PC-3 (cell line): ENCODE measurements around the gene P4HTM. TPM values are rescaled to one million over a fixed set of nuclear protein-coding genes. Genes with fewer than 3 reads are reported as not detected.
A peak's percentile ranks its signal among the peaks of the same experiment; 100 is the strongest.

Source experiments
- ATAC-seq: fragments of 200-7000 bp; cut with Tn5 transposase; 2 replicates; pipeline ENCODE4 v1.9.1; 2020; ENCODE audit warnings: mild to moderate bottlenecking, moderate library complexity
- BruUV-seq: library from RNA; stranded (reverse); fragments of 400-500 nt; replicated peaks from 2 replicates; lab custom pipeline; 2021; lab: Mats Ljungman, UMichigan
- CTCF ChIA-PET: fragments of 300-600 bp; sonication (Branson Sonifier 250); formaldehyde crosslinking; loops from one replicate; lab custom pipeline; 2022; ENCODE audit warnings: antibody characterized with exemption; lab: Charles Lee
- POLR2A ChIA-PET: fragments of 300-600 bp; sonication (Branson Sonifier 250); formaldehyde crosslinking; loops from one replicate; lab custom pipeline; 2022; ENCODE audit warnings: antibody characterized with exemption; ENCODE audit not compliant: unreplicated experiment; lab: Charles Lee
- DNase-seq: peaks from one replicate; pipeline ENCODE4 v3.0.0-alpha.2; 2015
- H2AFZ ChIP-seq: fragments of 300-600 bp; sonication (generic); 2 replicates; pipeline ENCODE4 v1.6.0; 2016; ENCODE audit warnings: antibody characterized with exemption, low read length
- H3F3A ChIP-seq: fragments of 300-600 bp; sonication (generic); one replicate; pipeline ENCODE4 v1.6.0; 2017; ENCODE audit warnings: antibody characterized with exemption, low read length, control low read depth, mild to moderate bottlenecking; ENCODE audit not compliant: unreplicated experiment
- H3K27ac ChIP-seq: fragments of 300-600 bp; sonication (generic); 2 replicates; pipeline ENCODE4 v1.5.1; 2016; ENCODE audit warnings: mild to moderate bottlenecking, low read length
- H3K27me3 ChIP-seq: fragments of 300-600 bp; sonication (generic); 2 replicates; pipeline ENCODE4 v1.6.1; 2016; ENCODE audit warnings: low read length, mixed read lengths
- H3K36me3 ChIP-seq: fragments of 300-600 bp; sonication (generic); 2 replicates; pipeline ENCODE4 v1.6.1; 2016; ENCODE audit warnings: low read depth, mixed run types, low read length, mixed read lengths
- H3K4me1 ChIP-seq: fragments of 300-600 bp; sonication (generic); 2 replicates; pipeline ENCODE4 v1.5.1; 2016; ENCODE audit warnings: low read length; ENCODE audit not compliant: insufficient read depth
- H3K4me2 ChIP-seq: fragments of 300-600 bp; sonication (generic); 2 replicates; pipeline ENCODE4 v1.6.0; 2016; ENCODE audit warnings: low read length
- H3K4me3 ChIP-seq: fragments of 300-600 bp; sonication (generic); 2 replicates; pipeline ENCODE4 v1.5.1; 2016; ENCODE audit warnings: mild to moderate bottlenecking, low read length, mixed read lengths
- H3K79me2 ChIP-seq: fragments of 300-600 bp; sonication (generic); 2 replicates; pipeline ENCODE4 v1.6.1; 2017; ENCODE audit warnings: low read length, mixed read lengths
- H3K9ac ChIP-seq: fragments of 300-600 bp; sonication (generic); 2 replicates; pipeline ENCODE4 v1.6.0; 2016; ENCODE audit warnings: mild to moderate bottlenecking, low read length
- H3K9me2 ChIP-seq: fragments of 300-600 bp; sonication (generic); replicated peaks from 2 replicates; pipeline ENCODE4 v1.6.1; 2016; ENCODE audit warnings: mixed run types, low read length, mixed read lengths
- H3K9me3 ChIP-seq: fragments of 300-600 bp; sonication (generic); 2 replicates; pipeline ENCODE4 v1.6.1; 2016; ENCODE audit warnings: low read length, mixed read lengths
- H4K20me1 ChIP-seq: fragments of 300-600 bp; sonication (generic); 2 replicates; pipeline ENCODE4 v1.6.1; 2016; ENCODE audit warnings: low read length, mixed read lengths
- EZH2 ChIP-seq: fragments of 300-600 bp; sonication (generic); IDR thresholded peaks from one replicate; pipeline ENCODE4 v1.6.1; 2017; ENCODE audit warnings: antibody characterized with exemption, mild to moderate bottlenecking, low read length; ENCODE audit not compliant: unreplicated experiment
- EZH2phosphoT487 ChIP-seq: fragments of 300-600 bp; sonication (generic); IDR thresholded peaks from 2 replicates; pipeline ENCODE4 v1.6.1; 2018; ENCODE audit warnings: mild to moderate bottlenecking, antibody characterized with exemption, low read length, borderline replicate concordance
- intact Hi-C: fragments of 100-400 bp; cut with micrococcal nuclease; formaldehyde crosslinking; loops from 2 replicates; pipeline ENCODE4 v1.9.0; 2023
- microRNA-seq: library from miRNA; unstranded; fragments of <30 nt; microRNA quantifications from one replicate; pipeline ENCODE4 v1.1.0, GENCODE V29; 2020; ENCODE audit not compliant: unreplicated experiment
- total RNA-seq: library from RNA; depleted of rRNA; stranded (reverse); fragments of >200 nt; gene quantifications from 2 replicates; pipeline ENCODE4 v1.2.3, GENCODE V29; 2014; rRNA removed
- TF ChIP-seq, protein P1 (sequence below): fragments of 300-600 bp; sonication (generic); conservative IDR thresholded peaks from 2 replicates; pipeline ENCODE4 v1.5.1; 2017; ENCODE audit warnings: antibody characterized with exemption, low read depth, mild to moderate bottlenecking, low read length

P4HTM gene
- total RNA-seq, 1 experiment from 2014 or later, result 44.5 TPM

DNA sequence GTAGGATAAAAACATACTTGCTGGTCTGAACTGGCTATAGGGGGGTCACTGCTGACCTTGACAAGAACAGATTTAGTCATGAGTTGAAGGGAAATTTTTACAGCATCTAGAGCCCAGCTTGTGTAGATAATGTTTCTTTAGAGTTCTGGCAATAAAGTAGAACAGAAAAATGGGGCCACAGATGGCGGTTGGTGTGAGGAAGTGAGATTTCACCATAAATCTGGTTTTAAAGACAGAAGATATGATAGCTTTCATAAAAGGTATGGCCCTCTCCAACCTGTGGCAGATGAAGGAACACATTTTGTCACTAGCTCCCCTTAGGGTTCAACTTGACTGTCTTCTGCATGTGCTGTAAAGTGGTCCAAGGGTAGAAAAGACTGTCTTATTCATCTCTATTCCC is 63.5 kb downstream of the P4HTM start:
- POLR2A ChIA-PET, result no interaction called here
- Histone ChIP-seq H3F3A (no peaks in the 10 kb centered on the region), H3K9me3 (no peaks in the 10 kb centered on the region), H3K27ac (no peak overlapping the region), H3K4me2 (no peak overlapping the region), H3K36me3 (peaks cover 48% of the 10 kb centered on the region), H3K9ac (no peak overlapping the region), H3K79me2 (peaks cover 20% of the 10 kb centered on the region), H3K27me3 (no peaks in the 10 kb centered on the region), H3K9me2 (no peaks in the 10 kb centered on the region), H2AFZ (no peak overlapping the region), H3K4me1 (no peaks in the 10 kb centered on the region), H4K20me1 (no peaks in the 10 kb centered on the region), H3K4me3 (no peak overlapping the region)
- BruUV-seq, result no TSS peak
- TF ChIP-seq EZH2 (no peak), EZH2phosphoT487 (no peak)
- TF ChIP-seq, protein P1, sequence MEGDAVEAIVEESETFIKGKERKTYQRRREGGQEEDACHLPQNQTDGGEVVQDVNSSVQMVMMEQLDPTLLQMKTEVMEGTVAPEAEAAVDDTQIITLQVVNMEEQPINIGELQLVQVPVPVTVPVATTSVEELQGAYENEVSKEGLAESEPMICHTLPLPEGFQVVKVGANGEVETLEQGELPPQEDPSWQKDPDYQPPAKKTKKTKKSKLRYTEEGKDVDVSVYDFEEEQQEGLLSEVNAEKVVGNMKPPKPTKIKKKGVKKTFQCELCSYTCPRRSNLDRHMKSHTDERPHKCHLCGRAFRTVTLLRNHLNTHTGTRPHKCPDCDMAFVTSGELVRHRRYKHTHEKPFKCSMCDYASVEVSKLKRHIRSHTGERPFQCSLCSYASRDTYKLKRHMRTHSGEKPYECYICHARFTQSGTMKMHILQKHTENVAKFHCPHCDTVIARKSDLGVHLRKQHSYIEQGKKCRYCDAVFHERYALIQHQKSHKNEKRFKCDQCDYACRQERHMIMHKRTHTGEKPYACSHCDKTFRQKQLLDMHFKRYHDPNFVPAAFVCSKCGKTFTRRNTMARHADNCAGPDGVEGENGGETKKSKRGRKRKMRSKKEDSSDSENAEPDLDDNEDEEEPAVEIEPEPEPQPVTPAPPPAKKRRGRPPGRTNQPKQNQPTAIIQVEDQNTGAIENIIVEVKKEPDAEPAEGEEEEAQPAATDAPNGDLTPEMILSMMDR, result no peak
- no peak for ATAC-seq
- CTCF ChIA-PET, result no interaction called here
- DNase-seq, result no peak
- intact Hi-C loops, result no loop called here

DNA sequence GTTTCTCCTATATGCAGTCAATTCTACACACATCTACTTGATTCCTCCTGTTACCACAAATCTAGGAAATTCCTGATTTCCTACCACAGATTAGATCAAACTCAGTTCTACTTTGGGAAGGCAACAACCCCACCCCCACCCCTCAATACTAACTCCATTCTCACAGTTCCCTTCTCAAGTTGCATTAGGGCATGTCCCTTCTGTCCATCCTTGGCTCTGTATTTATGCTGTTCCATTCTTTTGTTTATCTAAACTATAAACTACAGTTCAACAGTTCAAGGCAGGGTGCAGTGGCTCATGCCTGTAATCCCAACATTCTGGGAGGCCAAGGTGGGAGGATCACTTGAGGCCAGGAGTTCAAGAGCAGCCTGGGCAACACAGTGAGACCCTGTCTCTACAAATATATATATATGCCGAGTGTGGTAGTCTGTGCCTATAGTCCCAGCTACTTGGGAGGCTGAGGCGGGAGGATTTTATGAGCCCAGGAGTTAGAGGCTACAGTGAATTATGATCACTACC is 64.4 kb downstream of the P4HTM start:
- no peak overlapping the region for H3K4me2 ChIP-seq
- TF ChIP-seq EZH2phosphoT487 (no peak), EZH2 (no peak)
- CTCF ChIA-PET, result no interaction called here
- no peaks in the 10 kb centered on the region for H3K9me3 ChIP-seq
- H3K9ac ChIP-seq, result no peak overlapping the region
- BruUV-seq, result no TSS peak
- DNase-seq (no peak), ATAC-seq (no peak)
- intact Hi-C loops, result no loop called here
- no peak overlapping the region for H3K4me3 ChIP-seq
- POLR2A ChIA-PET, result no interaction called here
- H3K79me2 ChIP-seq, result peaks cover 20% of the 10 kb centered on the region
- no peak overlapping the region for H3K27ac ChIP-seq
- no peaks in the 10 kb centered on the region for H4K20me1 ChIP-seq
- peaks cover 48% of the 10 kb centered on the region for H3K36me3 ChIP-seq
- no peaks in the 10 kb centered on the region for H3F3A ChIP-seq
- H3K9me2 ChIP-seq, result no peaks in the 10 kb centered on the region
- H2AFZ ChIP-seq, result no peak overlapping the region
- H3K4me1 ChIP-seq, result no peaks in the 10 kb centered on the region
- no peaks in the 10 kb centered on the region for H3K27me3 ChIP-seq

Small RNA genes within 50 kb of the gene (microRNA-seq; reads per million reads assigned to microRNA genes)
- gene MIR191, result 19,260 reads per million, percentile 98 among the genes with 10 or more reads in this experiment
- 6,281 reads per million, percentile 94 among the genes with 10 or more reads in this experiment for gene MIR425

Other genes starting within 250 kb of the P4HTM start
- 68.1 and 117 TPM in 2 replicates for gene PRKAR2A, start 142.4 kb upstream of the P4HTM start, total RNA-seq
- gene SLC25A20, start 91.4 kb upstream of the P4HTM start, total RNA-seq, result 17.7 and 19.0 TPM in 2 replicates
- gene ARIH2, start 71.4 kb upstream of the P4HTM start, total RNA-seq, result 136 and 156 TPM in 2 replicates
- gene WDR6, start 17.1 kb downstream of the P4HTM start, total RNA-seq, result 92.7 and 117 TPM in 2 replicates
- 37.2 and 43.3 TPM in 2 replicates for gene DALRD3, start 28.3 kb downstream of the P4HTM start, total RNA-seq
- gene NDUFAF3, start 31.9 kb downstream of the P4HTM start, total RNA-seq, result 191 and 211 TPM in 2 replicates
- 532 and 576 TPM in 2 replicates for gene IMPDH2, start 39.2 kb downstream of the P4HTM start, total RNA-seq
- 90.2 and 124 TPM in 2 replicates for gene QRICH1, start 103.8 kb downstream of the P4HTM start, total RNA-seq
- gene QARS1, start 114.5 kb downstream of the P4HTM start, total RNA-seq, result 310 and 316 TPM in 2 replicates
- gene USP19, start 130.6 kb downstream of the P4HTM start, total RNA-seq, result 84.4 and 86.7 TPM in 2 replicates
- 240 and 365 TPM in 2 replicates for gene LAMB2, start 142.8 kb downstream of the P4HTM start, total RNA-seq
- 19.4 and 27.7 TPM in 2 replicates for gene CCDC71, start 176.1 kb downstream of the P4HTM start, total RNA-seq
- gene KLHDC8B, start 181.4 kb downstream of the P4HTM start, total RNA-seq, result 24.3 and 34.4 TPM in 2 replicates